H1 (cell line): ENCODE results near the gene OXLD1. TPM values are rescaled to one million over a fixed set of nuclear protein-coding genes. Genes with fewer than 3 reads are reported as not detected.

Experiments used
- CTCF ChIA-PET: fragments of 300-600 bp; sonication (Branson Sonifier 250); formaldehyde crosslinking; loops from one replicate; lab custom pipeline; 2021; ENCODE audit not compliant: partially characterized antibody; lab: Charles Lee
- POLR2A ChIA-PET: fragments of 300-600 bp; sonication (Branson Sonifier 250); formaldehyde crosslinking; loops from one replicate; lab custom pipeline; 2021; ENCODE audit warnings: inconsistent platforms; ENCODE audit not compliant: partially characterized antibody; lab: Charles Lee
- DNase-seq, 2 experiments: peaks; one replicate each; pipeline versions ENCODE4 v3.0.0 to v3.0.0-alpha.2; 2010 to 2022; ENCODE audit warnings: low spot score in 2 of 2, low read depth in 1 of 2, mixed read lengths in 1 of 2
- FAIRE-seq: peaks from 2 replicates; lab custom pipeline; 2011; peaks lifted over from hg19 to GRCh38; lab: Jason Lieb, UNC
- H2AFZ ChIP-seq: 2 replicates; pipeline ENCODE4 v1.8.1; 2012; ENCODE audit warnings: low read length, inconsistent platforms
- H2AK5ac ChIP-seq: 2 replicates; pipeline ENCODE4 v1.6.1; 2013; ENCODE audit warnings: low read depth, low read length
- H2BK120ac ChIP-seq: replicated peaks from 2 replicates; pipeline ENCODE3; 2013; ENCODE audit warnings: low read depth, low read length, inconsistent platforms
- H2BK12ac ChIP-seq: 2 replicates; pipeline ENCODE4 v1.6.1; 2013; ENCODE audit warnings: low read depth, low read length
- H2BK15ac ChIP-seq: 2 replicates; pipeline ENCODE4 v1.6.1; 2013; ENCODE audit warnings: low read length
- H2BK20ac ChIP-seq: 2 replicates; pipeline ENCODE4 v1.6.1; 2013; ENCODE audit warnings: low read length
- H2BK5ac ChIP-seq: 2 replicates; pipeline ENCODE4 v1.6.1; 2013; ENCODE audit warnings: low read depth, low read length
- H3K14ac ChIP-seq: 2 replicates; pipeline ENCODE4 v1.6.1; 2013; ENCODE audit warnings: inconsistent platforms; ENCODE audit not compliant: insufficient read length
- H3K18ac ChIP-seq: 2 replicates; pipeline ENCODE4 v1.6.1; 2013; ENCODE audit warnings: low read length; ENCODE audit errors: extremely low read depth
- H3K23ac ChIP-seq: 2 replicates; pipeline ENCODE4 v1.6.1; 2013; ENCODE audit warnings: inconsistent platforms; ENCODE audit not compliant: insufficient read length
- H3K23me2 ChIP-seq: 2 replicates; pipeline ENCODE4 v1.6.1; 2013; ENCODE audit warnings: low read depth, low read length
- H3K27ac ChIP-seq: 2 replicates; pipeline ENCODE4 v1.6.1; 2011; ENCODE audit warnings: low read depth, low read length, inconsistent platforms
- H3K27me3 ChIP-seq, 4 experiments: replicated peaks in 1 of 4; 1 replicate in 1 of 4; 2 replicates in 3 of 4; pipeline versions ENCODE4 v1.6.1 to v1.8.1; 2011 to 2013; ENCODE audit warnings: low read length in 3 of 4, mild to moderate bottlenecking in 3 of 4, inconsistent platforms in 2 of 4, mixed read lengths in 2 of 4, moderate library complexity in 1 of 4; ENCODE audit not compliant: control insufficient read depth in 3 of 4, insufficient read depth in 3 of 4; ENCODE audit errors: extremely low read depth in 1 of 4
- H3K36me3 ChIP-seq, 4 experiments: 2 replicates each; pipeline versions ENCODE4 v1.6.1 to v1.8.1; 2011 to 2013; ENCODE audit warnings: mild to moderate bottlenecking in 4 of 4, low read length in 3 of 4, moderate library complexity in 2 of 4, control low read depth in 1 of 4, inconsistent platforms in 1 of 4; ENCODE audit not compliant: insufficient read depth in 4 of 4, control insufficient read depth in 2 of 4
- H3K4ac ChIP-seq: replicated peaks from 2 replicates; pipeline ENCODE3; 2013; ENCODE audit warnings: low read length, low read depth, mixed read lengths, inconsistent platforms; ENCODE audit not compliant: insufficient read length
- H3K4me1 ChIP-seq, 4 experiments: replicated peaks in 1 of 4; 1 replicate in 1 of 4; 2 replicates in 3 of 4; pipeline versions ENCODE4 v1.6.1 to v1.8.1; 2011 to 2013; ENCODE audit warnings: low read length in 3 of 4, inconsistent platforms in 2 of 4, mixed read lengths in 1 of 4; ENCODE audit not compliant: insufficient read depth in 4 of 4, control insufficient read depth in 3 of 4
- H3K4me2 ChIP-seq, 2 experiments: 2 replicates each; pipeline versions ENCODE4 v1.6.1 to v1.8.1; 2011 to 2013; ENCODE audit warnings: low read depth in 2 of 2, low read length in 2 of 2, control low read depth in 1 of 2, inconsistent platforms in 1 of 2, mild to moderate bottlenecking in 1 of 2; ENCODE audit not compliant: insufficient read depth in 1 of 2
- H3K4me3 ChIP-seq, 4 experiments: fragments of 200-600, 300-600 bp in 1 of 4; sonication (generic), shearing (Covaris generic), sonication (Bioruptor Twin) in 1 of 4; 2 replicates each; pipeline versions ENCODE4 v1.5.1 to v1.8.1; 2011 to 2016; ENCODE audit warnings: low read length in 4 of 4, low read depth in 3 of 4, control low read depth in 2 of 4, inconsistent platforms in 2 of 4, mild to moderate bottlenecking in 2 of 4, mixed read lengths in 1 of 4, moderate library complexity in 1 of 4; ENCODE audit not compliant: insufficient read depth in 2 of 4; ENCODE audit errors: extremely low read depth in 1 of 4
- H3K56ac ChIP-seq: replicated peaks from 2 replicates; pipeline ENCODE3; 2013; ENCODE audit warnings: low read depth, mild to moderate bottlenecking, mixed read lengths, low read length, inconsistent platforms; ENCODE audit not compliant: insufficient read length
- H3K79me1 ChIP-seq: 2 replicates; pipeline ENCODE4 v1.6.1; 2013; ENCODE audit warnings: low read depth, low read length, control low read depth
- H3K79me2 ChIP-seq, 2 experiments: 2 replicates each; pipeline versions ENCODE4 v1.6.1 to v1.8.1; 2012 to 2013; ENCODE audit warnings: low read length in 2 of 2, mild to moderate bottlenecking in 2 of 2, inconsistent platforms in 1 of 2; ENCODE audit not compliant: insufficient read depth in 2 of 2, control insufficient read depth in 1 of 2
- H3K9ac ChIP-seq, 4 experiments: replicated peaks in 1 of 4; 1 replicate in 1 of 4; 2 replicates in 3 of 4; pipeline versions ENCODE4 v1.6.1 to v1.8.1; 2011 to 2013; ENCODE audit warnings: low read depth in 3 of 4, low read length in 3 of 4, control low read depth in 2 of 4, mild to moderate bottlenecking in 2 of 4, moderate library complexity in 2 of 4, inconsistent platforms in 1 of 4; ENCODE audit errors: extremely low read depth in 1 of 4
- H3K9me3 ChIP-seq, 2 experiments: 2 replicates each; pipeline versions ENCODE4 v1.6.1 to v1.8.1; 2012 to 2013; ENCODE audit warnings: mild to moderate bottlenecking in 2 of 2, moderate library complexity in 2 of 2, control low read depth in 1 of 2, inconsistent platforms in 1 of 2, low read depth in 1 of 2, low read length in 1 of 2, mixed read lengths in 1 of 2; ENCODE audit not compliant: insufficient read depth in 2 of 2
- H4K20me1 ChIP-seq, 2 experiments: replicated peaks in 1 of 2; 2 replicates each; pipeline versions ENCODE3 to v1.8.1; 2011 to 2013; ENCODE audit warnings: inconsistent platforms in 2 of 2, low read length in 2 of 2, mild to moderate bottlenecking in 1 of 2; ENCODE audit not compliant: insufficient read depth in 2 of 2, control insufficient read depth in 1 of 2
- H4K5ac ChIP-seq: 2 replicates; pipeline ENCODE4 v1.6.1; 2013; ENCODE audit warnings: low read length, low read depth, mixed read lengths, inconsistent platforms; ENCODE audit not compliant: insufficient read length
- H4K8ac ChIP-seq: 2 replicates; pipeline ENCODE4 v1.8.0; 2013; ENCODE audit warnings: mild to moderate bottlenecking, moderate library complexity, low read length, inconsistent platforms; ENCODE audit not compliant: insufficient read depth; ENCODE audit errors: extremely low read depth
- H4K91ac ChIP-seq: replicated peaks from 2 replicates; pipeline ENCODE3; 2013; ENCODE audit warnings: low read length, mixed read lengths, inconsistent platforms; ENCODE audit not compliant: insufficient read length
- GTF2F1 ChIP-seq: IDR thresholded peaks from 2 replicates; pipeline ENCODE4 v1.6.1; 2012; ENCODE audit warnings: low read depth, low read length, improper control_type of control experiment, borderline replicate concordance
- KDM1A ChIP-seq: fragments of 200-600, 300-600 bp; sonication (generic); IDR thresholded peaks from 2 replicates; pipeline ENCODE4 v1.7.1; 2016; ENCODE audit warnings: mild to moderate bottlenecking, low read length, borderline replicate concordance
- RAD21 ChIP-seq, 2 experiments: IDR thresholded peaks in 1 of 2; conservative IDR thresholded peaks in 1 of 2; 2 replicates each; pipeline ENCODE4 v1.6.1; 2011; ENCODE audit warnings: low read depth in 2 of 2, low read length in 2 of 2, improper control_type of control experiment in 1 of 2, inconsistent platforms in 1 of 2, mild to moderate bottlenecking in 1 of 2, moderate library complexity in 1 of 2
- RBBP5 ChIP-seq: IDR thresholded peaks from 2 replicates; pipeline ENCODE4 v1.7.1; 2012; ENCODE audit warnings: low read depth, mild to moderate bottlenecking, inconsistent platforms, low read length, moderate library complexity, borderline replicate concordance
- SUZ12 ChIP-seq: fragments of 200-600 bp; sonication (generic); IDR thresholded peaks from 2 replicates; pipeline ENCODE4 v1.6.1; 2012; ENCODE audit warnings: mild to moderate bottlenecking, inconsistent platforms, low read length, moderate library complexity, mixed read lengths
- WGBS, 2 experiments: shearing (Covaris generic) in 1 of 2; methylation state at CpG; one replicate each; pipeline versions ENCODE4 v1.1.6 to v1.1.7; 2013 to 2015; ENCODE audit warnings: low lambda C conversion rate in 2 of 2, mixed read lengths in 2 of 2, inconsistent platforms in 1 of 2, low coverage in 1 of 2, missing lambda C conversion rate in 1 of 2; ENCODE audit not compliant: insufficient replicate concordance in 2 of 2, insufficient coverage in 1 of 2, insufficient read length in 1 of 2; ENCODE audit errors: extremely low coverage in 1 of 2, missing lambda C conversion rate in 1 of 2; 5-methylcytosine and 5-hydroxymethylcytosine counted together
- polyA plus RNA-seq, 7 experiments: library from polyadenylated mRNA; depleted of rRNA in 3 of 7; stranded (reverse) in 5 of 7; unstranded in 2 of 7; fragments of >200 nt in 5 of 7; fragments of 200-250 nt in 2 of 7; gene quantifications; 1 replicate in 5 of 7; 2 replicates in 1 of 7; 4 replicates in 1 of 7; pipeline versions ENCODE4 v1.2.1 to v1.2.3, GENCODE V29; 2011 to 2013; ENCODE audit warnings: missing spikeins in 2 of 7, mixed read lengths in 2 of 7
- total RNA-seq: library from RNA; stranded (reverse); fragmentation: NEBNext Ultra II Directional; extraction: Animal tissue kit (Norgen Biotek cat#: 25700); gene quantifications from 2 replicates; pipeline ENCODE4 v1.2.1, GENCODE V29; 2021
- TF ChIP-seq, protein P1 (sequence below), 3 experiments: IDR thresholded peaks; 1 replicate in 2 of 3; 2 replicates in 1 of 3; pipeline versions ENCODE4 v1.5.1 to v1.6.1; 2011; ENCODE audit warnings: low read length in 3 of 3, mild to moderate bottlenecking in 3 of 3, inconsistent platforms in 2 of 3, low read depth in 1 of 3, moderate library complexity in 1 of 3; ENCODE audit not compliant: insufficient read depth in 1 of 3; ENCODE audit errors: control extremely low read depth in 1 of 3

OXLD1 gene
- total and polyA plus RNA-seq, 2 of the 8 experiments (the other 6 are each of a cell fraction or from before 2014, with no cell fraction given), result 41.5 to 61.9 TPM

DNA sequence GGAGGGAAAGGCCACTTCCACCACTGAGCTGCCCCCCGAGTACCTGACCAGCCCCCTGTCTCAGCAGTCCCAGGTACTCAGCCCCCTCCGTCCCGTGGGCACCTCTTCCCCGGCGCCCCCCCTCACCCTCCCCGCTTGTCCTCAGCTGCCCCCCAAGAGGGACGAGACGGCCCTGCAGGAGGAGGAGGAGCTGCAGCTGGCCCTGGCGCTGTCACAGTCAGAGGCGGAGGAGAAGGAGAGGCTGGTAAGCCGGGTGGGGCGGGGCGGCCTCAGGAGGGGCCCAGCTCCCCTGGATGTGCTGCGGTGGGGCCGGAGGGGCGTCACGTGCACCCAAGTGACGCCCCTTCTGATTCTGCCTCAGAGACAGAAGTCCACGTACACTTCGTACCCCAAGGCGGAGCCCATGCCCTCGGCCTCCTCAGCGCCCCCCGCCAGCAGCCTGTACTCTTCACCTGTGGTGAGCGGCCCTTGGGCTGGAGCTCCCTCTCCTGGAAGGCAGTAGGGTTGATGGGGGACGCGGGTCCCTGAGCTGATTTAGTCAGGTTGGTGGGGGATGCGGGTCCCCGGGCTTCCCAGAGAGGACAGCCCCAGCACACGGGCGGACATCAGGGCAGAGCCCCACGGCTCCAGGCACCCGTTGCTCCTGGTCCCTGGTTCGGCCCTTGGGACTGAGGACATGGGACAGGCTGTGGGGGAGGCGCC, 27.3 kb upstream of the OXLD1 start:
- Histone ChIP-seq H2BK20ac (no peak overlapping the region), H4K5ac (no peak overlapping the region), H3K4me2 (no peak overlapping the region), H3K27ac (no peak overlapping the region), H3K9ac (no peak overlapping the region), H3K79me2 (no peaks in the 10 kb centered on the region), H3K23me2 (no peaks in the 10 kb centered on the region), H3K4ac (no peak overlapping the region), H3K79me1 (peaks cover 2% of the 10 kb centered on the region; the same call in 1 of the 2 replicates), H2AK5ac (no peak overlapping the region), H2BK5ac (no peak overlapping the region), H3K18ac (no peak overlapping the region), H3K14ac (no peak overlapping the region), H3K27me3 (no peaks in the 10 kb centered on the region), H3K9me3 (no peaks in the 10 kb centered on the region), H3K4me1 (no peaks in the 10 kb centered on the region), H4K91ac (no peak overlapping the region), H4K8ac (no peak overlapping the region), H3K36me3 (peaks cover 2 to 56% (median 33%) of the 10 kb centered on the region in 4 experiments; a peak in 6 of 8 replicates), H2BK120ac (no peak overlapping the region), H4K20me1 (peaks cover 3 to 14% of the 10 kb centered on the region in 2 experiments), H2AFZ (no peak overlapping the region), H2BK12ac (no peak overlapping the region), H3K4me3 (no peak overlapping the region), H3K23ac (no peak overlapping the region), H2BK15ac (no peak overlapping the region), H3K56ac (no peak overlapping the region)
- POLR2A ChIA-PET, result interaction anchor here (1.0 to 28.4 kb wide), 4 partner anchors 11 to 23 kb away, joined by 3 to 436 read pairs (median 52); partner anchors contain the start of genes ARL16, HGS, MRPL12 and SLC25A10
- FAIRE-seq (no peak), DNase-seq (peak in 1 of 2 experiments; percentile 67)
- no peak for TF ChIP-seq GTF2F1
- TF ChIP-seq, protein P1, sequence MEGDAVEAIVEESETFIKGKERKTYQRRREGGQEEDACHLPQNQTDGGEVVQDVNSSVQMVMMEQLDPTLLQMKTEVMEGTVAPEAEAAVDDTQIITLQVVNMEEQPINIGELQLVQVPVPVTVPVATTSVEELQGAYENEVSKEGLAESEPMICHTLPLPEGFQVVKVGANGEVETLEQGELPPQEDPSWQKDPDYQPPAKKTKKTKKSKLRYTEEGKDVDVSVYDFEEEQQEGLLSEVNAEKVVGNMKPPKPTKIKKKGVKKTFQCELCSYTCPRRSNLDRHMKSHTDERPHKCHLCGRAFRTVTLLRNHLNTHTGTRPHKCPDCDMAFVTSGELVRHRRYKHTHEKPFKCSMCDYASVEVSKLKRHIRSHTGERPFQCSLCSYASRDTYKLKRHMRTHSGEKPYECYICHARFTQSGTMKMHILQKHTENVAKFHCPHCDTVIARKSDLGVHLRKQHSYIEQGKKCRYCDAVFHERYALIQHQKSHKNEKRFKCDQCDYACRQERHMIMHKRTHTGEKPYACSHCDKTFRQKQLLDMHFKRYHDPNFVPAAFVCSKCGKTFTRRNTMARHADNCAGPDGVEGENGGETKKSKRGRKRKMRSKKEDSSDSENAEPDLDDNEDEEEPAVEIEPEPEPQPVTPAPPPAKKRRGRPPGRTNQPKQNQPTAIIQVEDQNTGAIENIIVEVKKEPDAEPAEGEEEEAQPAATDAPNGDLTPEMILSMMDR (IDR thresholded peaks at IDR 0.05; ENCODE audit: control extremely low read depth in 1 of 3, insufficient read depth in 1 of 3, low read depth in 1 of 3, low read length in 3 of 3), result peak; percentile 55 to 88 (median 59)
- no peak for TF ChIP-seq SUZ12
- no peak for TF ChIP-seq RBBP5
- TF ChIP-seq KDM1A, result no peak
- TF ChIP-seq RAD21 (IDR thresholded peaks at IDR 0.05 in 1 of 2, conservative IDR thresholded peaks at IDR 0.05 in 1 of 2; ENCODE audit: low read depth in 2 of 2, low read length in 2 of 2), result peak; percentile 42 to 62; a peak in 3 of 4 replicates
- CTCF ChIA-PET, result interaction anchor here (0.6 to 1.8 kb wide), 7 partner anchors 9 to 422 kb away, joined by 3 to 20 read pairs (median 7); partner anchors contain the start of genes ARL16, HGS and MRPL12
- 90% methylated on average over 29 of the region's 35 CpGs; no CpG with 5 or more reads in 1 of the 2 experiments for WGBS, 2 experiments
